H1 (cell line): ENCODE data around the gene GNB1. TPM values are rescaled to one million over a fixed set of nuclear protein-coding genes. Genes with fewer than 3 reads are reported as not detected.

Source experiments
- BCL11A ChIP-seq, 2 experiments: IDR thresholded peaks; one replicate each; pipeline ENCODE4 v1.6.1; 2011; ENCODE audit warnings: low read depth in 2 of 2, low read length in 2 of 2, mild to moderate bottlenecking in 2 of 2
- RNF2 ChIP-seq: fragments of 200-900, 300-1000 bp; sonication (generic); IDR thresholded peaks from 2 replicates; pipeline ENCODE4 v1.7.1; 2016; ENCODE audit warnings: borderline replicate concordance, low read depth, mild to moderate bottlenecking, antibody characterized with exemption, low read length; ENCODE audit not compliant: poor library complexity, severe bottlenecking; ENCODE audit errors: missing control alignments
- SRF ChIP-seq: IDR thresholded peaks from 2 replicates; pipeline ENCODE4 v1.6.1; 2011; ENCODE audit warnings: mild to moderate bottlenecking, low read depth, low read length, moderate library complexity
- ZNF274 ChIP-seq: IDR thresholded peaks from 2 replicates; pipeline ENCODE4 v1.7.0; 2012; ENCODE audit warnings: low read length, borderline replicate concordance; ENCODE audit errors: extremely low read depth
- polyA plus RNA-seq, 7 experiments: library from polyadenylated mRNA; depleted of rRNA in 3 of 7; stranded (reverse) in 5 of 7; unstranded in 2 of 7; fragments of >200 nt in 5 of 7; fragments of 200-250 nt in 2 of 7; gene quantifications; 1 replicate in 5 of 7; 2 replicates in 1 of 7; 4 replicates in 1 of 7; pipeline versions ENCODE4 v1.2.1 to v1.2.3, GENCODE V29; 2011 to 2013; ENCODE audit warnings: missing spikeins in 2 of 7, mixed read lengths in 2 of 7
- total RNA-seq: library from RNA; stranded (reverse); fragmentation: NEBNext Ultra II Directional; extraction: Animal tissue kit (Norgen Biotek cat#: 25700); gene quantifications from 2 replicates; pipeline ENCODE4 v1.2.1, GENCODE V29; 2021
- TF ChIP-seq, protein P1 (sequence below): IDR thresholded peaks from 2 replicates; pipeline ENCODE4 v1.6.1; 2012; ENCODE audit warnings: low read length, inconsistent platforms
- TF ChIP-seq, protein P2 (sequence below): IDR thresholded peaks from 2 replicates; pipeline ENCODE4 v1.6.1; 2012; ENCODE audit warnings: inconsistent platforms

GNB1 gene
- total and polyA plus RNA-seq, 2 of the 8 experiments (the other 6 are each of a cell fraction or from before 2014, with no cell fraction given), result 343 to 382 TPM

DNA sequence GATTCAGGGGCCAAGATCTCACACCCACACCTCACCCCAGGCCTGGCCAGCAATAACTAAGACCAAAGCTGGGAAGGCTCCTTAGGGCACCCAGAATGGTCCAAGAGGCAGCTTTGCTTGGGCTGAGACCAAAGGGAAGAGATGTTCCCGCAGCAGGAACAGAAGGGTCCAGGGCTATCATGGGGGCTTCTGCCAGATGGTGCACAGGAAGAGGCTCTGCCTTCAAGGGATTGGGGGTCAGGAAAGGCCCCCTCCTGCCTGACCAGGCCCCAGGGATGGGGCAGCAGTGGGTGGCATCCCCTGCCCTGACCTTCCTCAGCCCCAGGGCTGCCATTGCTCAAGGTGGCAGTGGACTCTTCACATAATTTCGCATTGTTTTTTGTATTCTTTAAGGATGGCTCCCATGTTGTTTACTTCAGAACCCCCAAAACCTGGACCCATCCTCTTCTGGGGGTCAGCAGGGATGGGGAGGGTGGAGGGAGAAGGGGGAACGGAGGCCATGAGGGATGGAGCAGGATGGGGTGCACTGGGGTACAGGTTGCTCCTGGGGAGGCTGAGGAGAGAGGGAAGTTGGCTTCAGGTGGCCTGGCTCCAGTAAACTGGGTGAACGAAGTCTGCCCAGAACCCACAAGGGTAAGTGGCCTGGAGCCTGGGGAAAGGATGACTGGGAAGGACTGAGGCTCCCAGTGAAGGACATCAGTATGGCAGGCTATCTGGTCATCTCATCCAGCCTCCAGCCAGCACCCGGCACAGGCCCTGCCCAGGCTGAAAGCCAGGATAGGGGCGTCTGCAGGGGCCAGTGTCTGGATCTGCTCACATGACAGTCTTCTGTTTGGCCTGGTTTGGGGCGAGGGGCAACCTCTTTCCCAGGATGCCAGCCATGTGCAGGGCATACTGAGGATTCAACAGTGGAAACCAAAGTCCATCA is 110.0 kb downstream of the GNB1 start (continued):
- TF ChIP-seq, protein P1, sequence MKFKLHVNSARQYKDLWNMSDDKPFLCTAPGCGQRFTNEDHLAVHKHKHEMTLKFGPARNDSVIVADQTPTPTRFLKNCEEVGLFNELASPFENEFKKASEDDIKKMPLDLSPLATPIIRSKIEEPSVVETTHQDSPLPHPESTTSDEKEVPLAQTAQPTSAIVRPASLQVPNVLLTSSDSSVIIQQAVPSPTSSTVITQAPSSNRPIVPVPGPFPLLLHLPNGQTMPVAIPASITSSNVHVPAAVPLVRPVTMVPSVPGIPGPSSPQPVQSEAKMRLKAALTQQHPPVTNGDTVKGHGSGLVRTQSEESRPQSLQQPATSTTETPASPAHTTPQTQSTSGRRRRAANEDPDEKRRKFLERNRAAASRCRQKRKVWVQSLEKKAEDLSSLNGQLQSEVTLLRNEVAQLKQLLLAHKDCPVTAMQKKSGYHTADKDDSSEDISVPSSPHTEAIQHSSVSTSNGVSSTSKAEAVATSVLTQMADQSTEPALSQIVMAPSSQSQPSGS, result no peak
- TF ChIP-seq SRF (no peak), BCL11A (IDR thresholded peaks at IDR 0.05; ENCODE audit: low read depth in 2 of 2, low read length in 2 of 2) (no peak), RNF2 (no peak), ZNF274 (no peak)
- TF ChIP-seq, protein P2, sequence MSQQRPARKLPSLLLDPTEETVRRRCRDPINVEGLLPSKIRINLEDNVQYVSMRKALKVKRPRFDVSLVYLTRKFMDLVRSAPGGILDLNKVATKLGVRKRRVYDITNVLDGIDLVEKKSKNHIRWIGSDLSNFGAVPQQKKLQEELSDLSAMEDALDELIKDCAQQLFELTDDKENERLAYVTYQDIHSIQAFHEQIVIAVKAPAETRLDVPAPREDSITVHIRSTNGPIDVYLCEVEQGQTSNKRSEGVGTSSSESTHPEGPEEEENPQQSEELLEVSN, result no peak
